Kidney epithelial cell (primary cell): ENCODE results near the gene ACTN1. TPM values are rescaled to one million over a fixed set of nuclear protein-coding genes. Genes with fewer than 3 reads are reported as not detected.

Experiments used
- DNase-seq: peaks from one replicate; pipeline ENCODE4 v3.0.0-alpha.2; 2010; ENCODE audit warnings: low read depth
- H3K27me3 ChIP-seq: 2 replicates; pipeline ENCODE4 v1.6.0; 2011; ENCODE audit warnings: low read length; ENCODE audit not compliant: control insufficient read depth, insufficient read depth
- H3K36me3 ChIP-seq: 2 replicates; pipeline ENCODE4 v1.5.1; 2011; ENCODE audit warnings: low read length; ENCODE audit not compliant: control insufficient read depth, insufficient read depth
- H3K4me3 ChIP-seq: 2 replicates; pipeline ENCODE4 v1.5.1; 2011; ENCODE audit warnings: low read depth, mild to moderate bottlenecking, control low read depth, low read length
- CTCF ChIP-seq: IDR thresholded peaks from 2 replicates; pipeline ENCODE4 v1.5.1; 2011; ENCODE audit warnings: mild to moderate bottlenecking, moderate library complexity, low read length, control low read depth, inconsistent platforms; ENCODE audit not compliant: insufficient read depth, poor library complexity, severe bottlenecking
- total RNA-seq: library from RNA; depleted of rRNA; stranded (reverse); fragments of >200 nt; gene quantifications from 2 replicates; pipeline ENCODE4 v1.2.3, GENCODE V29; 2015

ACTN1 gene
- total RNA-seq, 1 donor from 2014 or later = 627 TPM

- no peaks in the 10 kb centered on the region for H3K27me3 ChIP-seq
- DNase-seq = no peak
- H3K36me3 ChIP-seq = peaks cover 1% of the 10 kb centered on the region
- TF ChIP-seq CTCF = no peak
- no peak overlapping the region for H3K4me3 ChIP-seq
These were observed 23.3 kb downstream of the ACTN1 start for GRCh38 chr14:68955851-68956179.

- H3K27me3 ChIP-seq = no peaks in the 10 kb centered on the region
- DNase-seq = no peak
- H3K36me3 ChIP-seq = peaks cover 1% of the 10 kb centered on the region
- no peak for TF ChIP-seq CTCF
- H3K4me3 ChIP-seq = no peak overlapping the region
These were observed 23.8 kb downstream of the ACTN1 start for GRCh38 chr14:68955164-68955850.

- peaks cover 1% of the 10 kb centered on the region for H3K36me3 ChIP-seq
- DNase-seq = no peak
- H3K27me3 ChIP-seq = no peaks in the 10 kb centered on the region
- TF ChIP-seq CTCF = no peak
- H3K4me3 ChIP-seq = no peak overlapping the region
These were observed 25.9 kb downstream of the ACTN1 start for GRCh38 chr14:68953196-68953555.

- H3K27me3 ChIP-seq = no peaks in the 10 kb centered on the region
- no peak for DNase-seq
- no peaks in the 10 kb centered on the region for H3K36me3 ChIP-seq
- H3K4me3 ChIP-seq = no peak overlapping the region
- no peak for TF ChIP-seq CTCF
These were observed 26.4 kb downstream of the ACTN1 start for GRCh38 chr14:68952531-68953195.

GRCh38 chr14:68951800-68952530, 27.1 kb downstream of the ACTN1 start:
- no peak for TF ChIP-seq CTCF
- DNase-seq = no peak
- Histone ChIP-seq H3K4me3 (no peak overlapping the region), H3K36me3 (no peaks in the 10 kb centered on the region), H3K27me3 (no peaks in the 10 kb centered on the region)
